Trophoblast cell (in vitro differentiated cells and primary cell): Measurements from ENCODE around the gene TXNRD3.

Experiments
- DNase-seq, 2 donors: peaks; one replicate each; pipeline ENCODE4 v3.0.0-alpha.2; 2016
- H2AFZ ChIP-seq: 2 replicates; pipeline ENCODE4 v1.6.1; 2013; ENCODE audit warnings: low read length, moderate library complexity, mild to moderate bottlenecking; ENCODE audit not compliant: insufficient read depth, poor library complexity
- H2AK5ac ChIP-seq: 2 replicates; pipeline ENCODE4 v1.6.1; 2013; ENCODE audit warnings: mild to moderate bottlenecking, low read length
- H2BK120ac ChIP-seq: 2 replicates; pipeline ENCODE4 v1.6.1; 2013; ENCODE audit warnings: low read length, mild to moderate bottlenecking, moderate library complexity; ENCODE audit not compliant: insufficient read depth, poor library complexity
- H2BK12ac ChIP-seq: 2 replicates; pipeline ENCODE4 v1.6.1; 2013; ENCODE audit warnings: mild to moderate bottlenecking, low read length, moderate library complexity
- H2BK5ac ChIP-seq: 2 replicates; pipeline ENCODE4 v1.6.1; 2013; ENCODE audit warnings: low read length, low read depth, moderate library complexity, mild to moderate bottlenecking; ENCODE audit not compliant: poor library complexity
- H3K14ac ChIP-seq: 2 replicates; pipeline ENCODE4 v1.6.1; 2013; ENCODE audit warnings: mild to moderate bottlenecking, low read length
- H3K18ac ChIP-seq: 2 replicates; pipeline ENCODE4 v1.6.1; 2013; ENCODE audit warnings: mild to moderate bottlenecking, low read length
- H3K23ac ChIP-seq: 2 replicates; pipeline ENCODE4 v1.6.1; 2013; ENCODE audit warnings: low read length
- H3K27ac ChIP-seq: 2 replicates; pipeline ENCODE4 v1.5.1; 2013; ENCODE audit warnings: low read depth, mild to moderate bottlenecking, inconsistent platforms, low read length, moderate library complexity
- H3K27me3 ChIP-seq: 2 replicates; pipeline ENCODE4 v1.6.1; 2013; ENCODE audit warnings: inconsistent platforms, mild to moderate bottlenecking, low read length, moderate library complexity; ENCODE audit not compliant: insufficient read depth
- H3K36me3 ChIP-seq, 2 experiments: 1 replicate in 1 of 2; 2 replicates in 1 of 2; pipeline ENCODE4 v1.6.1; 2013; ENCODE audit warnings: low read length in 2 of 2, mild to moderate bottlenecking in 2 of 2, moderate library complexity in 1 of 2; ENCODE audit not compliant: insufficient read depth in 2 of 2, control insufficient read depth in 1 of 2
- H3K4ac ChIP-seq: 2 replicates; pipeline ENCODE4 v1.6.1; 2013; ENCODE audit warnings: low read depth, mild to moderate bottlenecking, low read length, moderate library complexity
- H3K4me1 ChIP-seq, 2 experiments: 1 replicate in 1 of 2; 2 replicates in 1 of 2; pipeline ENCODE4 v1.6.1; 2013; ENCODE audit warnings: low read length in 2 of 2, mild to moderate bottlenecking in 2 of 2, moderate library complexity in 1 of 2; ENCODE audit not compliant: insufficient read depth in 2 of 2, control insufficient read depth in 1 of 2
- H3K4me2 ChIP-seq: 2 replicates; pipeline ENCODE4 v1.6.1; 2013; ENCODE audit warnings: inconsistent platforms, mild to moderate bottlenecking, low read length, moderate library complexity
- H3K4me3 ChIP-seq: 2 replicates; pipeline ENCODE4 v1.5.1; 2013; ENCODE audit warnings: mild to moderate bottlenecking, low read depth, low read length, inconsistent platforms
- H3K79me1 ChIP-seq: one replicate; pipeline ENCODE4 v1.6.1; 2013; ENCODE audit warnings: low read length
- H3K79me2 ChIP-seq: 2 replicates; pipeline ENCODE4 v1.6.1; 2013; ENCODE audit warnings: low read length, mild to moderate bottlenecking; ENCODE audit not compliant: control insufficient read depth, insufficient read depth, poor library complexity
- H3K9ac ChIP-seq: 2 replicates; pipeline ENCODE4 v1.6.1; 2013; ENCODE audit warnings: mild to moderate bottlenecking, low read length
- H3K9me3 ChIP-seq: 2 replicates; pipeline ENCODE4 v1.6.1; 2013; ENCODE audit warnings: low read depth, mild to moderate bottlenecking, control low read depth, inconsistent platforms, low read length; ENCODE audit not compliant: insufficient read depth
- H4K12ac ChIP-seq: 2 replicates; pipeline ENCODE4 v1.6.1; 2013; ENCODE audit warnings: low read depth, mild to moderate bottlenecking, low read length, moderate library complexity
- H4K8ac ChIP-seq: 2 replicates; pipeline ENCODE4 v1.6.1; 2013; ENCODE audit warnings: low read depth, mild to moderate bottlenecking, low read length, moderate library complexity
- H4K91ac ChIP-seq: one replicate; pipeline ENCODE4 v1.6.1; 2013; ENCODE audit warnings: low read depth, mild to moderate bottlenecking, low read length, moderate library complexity
- WGBS: extraction: QIAGEN DNeasy Blood & Tissue Kit; methylation state at CpG from one replicate; pipeline ENCODE4 v1.1.7; 2013; ENCODE audit warnings: missing lambda C conversion rate; ENCODE audit not compliant: insufficient read length, insufficient coverage; ENCODE audit errors: extremely low coverage; 5-methylcytosine and 5-hydroxymethylcytosine counted together

The TXNRD3 gene

DNA sequence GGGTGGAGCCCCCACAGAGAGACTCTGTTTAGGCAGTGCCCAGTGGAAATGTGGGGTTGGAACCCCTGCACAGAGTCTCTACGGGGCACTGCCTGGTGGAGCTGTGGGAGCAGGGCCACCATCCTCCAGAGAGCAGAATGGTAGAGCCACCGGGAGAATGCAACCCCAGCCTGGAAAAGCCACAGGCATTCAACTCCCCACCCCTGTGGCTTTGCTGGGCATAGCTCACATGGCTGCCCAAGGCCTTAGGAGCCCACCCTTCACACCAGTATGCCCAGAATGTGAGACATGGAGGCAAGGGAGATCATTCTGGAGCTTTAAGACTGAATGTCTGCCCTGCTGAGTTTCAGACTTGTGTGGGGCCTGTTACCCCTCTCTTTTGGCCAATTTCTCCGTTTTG is 30.1 kb upstream of the TXNRD3 start:
- no peak overlapping the region for H2BK5ac ChIP-seq
- no CpG with 5 or more reads among the region's 3 CpGs for WGBS
- no peak overlapping the region for H4K8ac ChIP-seq
- no peak overlapping the region for H3K14ac ChIP-seq
- H2BK120ac ChIP-seq: no peak overlapping the region
- H3K36me3 ChIP-seq: no peaks in the 10 kb centered on the region
- H4K91ac ChIP-seq: no peak overlapping the region
- no peaks in the 10 kb centered on the region for H3K79me1 ChIP-seq
- H3K27me3 ChIP-seq: no peaks in the 10 kb centered on the region
- no peak overlapping the region for H3K23ac ChIP-seq
- H3K9ac ChIP-seq: no peak overlapping the region
- no peak overlapping the region for H2BK12ac ChIP-seq
- no peak overlapping the region for H4K12ac ChIP-seq
- H3K79me2 ChIP-seq: no peaks in the 10 kb centered on the region
- H3K4me2 ChIP-seq: no peak overlapping the region
- no peak overlapping the region for H3K4ac ChIP-seq
- H2AK5ac ChIP-seq: no peak overlapping the region
- no peak overlapping the region for H3K27ac ChIP-seq
- peaks cover 3 to 4% of the 10 kb centered on the region in 2 experiments for H3K4me1 ChIP-seq
- no peak for DNase-seq
- H2AFZ ChIP-seq: no peak overlapping the region
- no peak overlapping the region for H3K18ac ChIP-seq
- no peak overlapping the region for H3K4me3 ChIP-seq
- H3K9me3 ChIP-seq: no peaks in the 10 kb centered on the region

DNA sequence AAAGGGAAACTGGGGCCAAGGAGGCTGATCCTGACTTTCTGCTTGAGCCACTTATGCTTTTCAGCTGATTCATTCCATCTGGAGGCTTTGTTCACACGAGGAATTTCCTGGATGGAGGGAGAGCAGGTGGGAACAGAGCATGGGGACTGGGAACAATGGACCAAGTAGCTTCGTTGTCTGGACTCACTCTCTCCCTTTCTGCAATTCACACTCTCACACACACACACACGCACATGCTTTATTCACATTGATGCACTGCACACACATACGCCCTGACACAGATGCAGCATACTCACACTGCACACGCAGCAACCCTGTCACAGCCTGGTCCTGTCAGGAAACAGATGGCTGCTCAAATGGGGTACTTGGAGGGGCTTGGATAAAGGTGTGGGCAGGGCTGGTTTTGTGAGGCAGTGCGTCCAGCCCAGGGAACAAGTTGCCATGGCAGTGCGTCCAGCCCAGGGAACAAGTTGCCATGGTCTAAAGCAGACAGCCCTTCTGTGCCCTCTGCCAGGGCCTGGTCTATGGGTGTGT is 29.4 kb upstream of the TXNRD3 start:
- Histone ChIP-seq H3K4me1 (peaks cover 3 to 4% of the 10 kb centered on the region in 2 experiments), H2BK12ac (no peak overlapping the region), H3K23ac (no peak overlapping the region), H4K8ac (no peak overlapping the region), H3K4me3 (no peak overlapping the region), H3K79me1 (no peaks in the 10 kb centered on the region), H3K36me3 (no peaks in the 10 kb centered on the region), H3K27ac (no peak overlapping the region), H4K91ac (no peak overlapping the region), H2AK5ac (no peak overlapping the region), H3K4ac (no peak overlapping the region), H2AFZ (no peak overlapping the region), H2BK120ac (no peak overlapping the region), H3K18ac (no peak overlapping the region), H3K9me3 (no peaks in the 10 kb centered on the region), H3K9ac (no peak overlapping the region), H4K12ac (no peak overlapping the region), H3K4me2 (no peak overlapping the region), H3K14ac (no peak overlapping the region), H3K79me2 (no peaks in the 10 kb centered on the region), H2BK5ac (no peak overlapping the region), H3K27me3 (no peaks in the 10 kb centered on the region)
- no peak for DNase-seq
- WGBS: no CpG with 5 or more reads among the region's 7 CpGs

DNA sequence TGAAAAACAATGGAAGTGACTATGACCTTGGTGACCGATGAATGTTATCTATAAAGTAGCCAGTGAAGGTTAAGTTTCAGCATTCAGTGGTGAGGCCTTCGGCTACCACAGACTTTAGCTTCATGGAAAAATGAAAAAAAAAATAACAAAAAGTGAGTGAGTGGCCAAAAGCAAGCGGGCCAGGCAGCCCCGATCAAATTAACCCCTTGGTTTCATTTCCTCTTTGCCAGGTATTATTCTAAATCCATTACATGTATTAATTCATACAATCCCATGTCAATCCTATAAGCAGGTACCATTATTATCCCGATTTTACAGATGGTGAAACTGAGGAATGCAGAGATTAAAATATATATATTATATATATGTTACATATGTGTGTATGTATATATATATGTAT is 28.1 kb upstream of the TXNRD3 start:
- no peak for DNase-seq

DNA sequence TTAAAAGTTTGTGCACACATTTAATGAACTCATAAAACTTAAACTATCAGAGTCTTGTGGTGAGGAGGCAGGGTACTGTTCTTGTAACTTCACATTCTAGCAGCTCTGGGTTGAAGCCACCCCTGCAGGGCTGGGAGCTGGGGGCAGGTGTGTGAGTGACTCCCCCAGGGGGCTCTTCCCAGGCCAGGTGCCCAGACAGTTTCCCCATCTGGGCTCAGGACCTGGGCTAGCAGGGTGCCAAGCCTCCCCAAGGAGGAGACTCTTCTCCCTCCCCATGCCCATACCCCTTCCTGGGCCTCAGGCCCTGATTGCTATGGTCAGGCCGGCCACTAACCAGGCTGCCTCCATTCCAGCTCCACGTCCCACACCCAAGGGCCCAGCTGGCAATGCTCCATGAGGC is 27.1 kb upstream of the TXNRD3 start:
- H3K9me3 ChIP-seq: no peaks in the 10 kb centered on the region
- H2BK5ac ChIP-seq: no peak overlapping the region
- no peak overlapping the region for H3K4ac ChIP-seq
- no peak overlapping the region for H3K18ac ChIP-seq
- H3K4me3 ChIP-seq: no peak overlapping the region
- no peak overlapping the region for H4K12ac ChIP-seq
- H2BK12ac ChIP-seq: no peak overlapping the region
- no peaks in the 10 kb centered on the region for H3K36me3 ChIP-seq
- H4K91ac ChIP-seq: no peak overlapping the region
- no peak for DNase-seq
- H3K4me1 ChIP-seq: peaks cover 3 to 4% of the 10 kb centered on the region in 2 experiments
- no peaks in the 10 kb centered on the region for H3K27me3 ChIP-seq
- H3K27ac ChIP-seq: no peak overlapping the region
- H3K14ac ChIP-seq: no peak overlapping the region
- no peak overlapping the region for H3K4me2 ChIP-seq
- no peak overlapping the region for H3K9ac ChIP-seq
- no peak overlapping the region for H2BK120ac ChIP-seq
- H3K79me1 ChIP-seq: no peaks in the 10 kb centered on the region
- no peaks in the 10 kb centered on the region for H3K79me2 ChIP-seq
- no peak overlapping the region for H2AFZ ChIP-seq
- no peak overlapping the region for H2AK5ac ChIP-seq
- no peak overlapping the region for H4K8ac ChIP-seq
- no CpG with 5 or more reads among the region's 2 CpGs for WGBS
- no peak overlapping the region for H3K23ac ChIP-seq

More for the DNA sequence above, 28.1 kb upstream of the TXNRD3 start:
- H2BK5ac ChIP-seq: no peak overlapping the region
- H3K14ac ChIP-seq: no peak overlapping the region
- no peak overlapping the region for H2AK5ac ChIP-seq
- no peak overlapping the region for H4K91ac ChIP-seq
- H3K4ac ChIP-seq: no peak overlapping the region
- no peaks in the 10 kb centered on the region for H3K79me2 ChIP-seq
- H3K79me1 ChIP-seq: no peaks in the 10 kb centered on the region
- no peaks in the 10 kb centered on the region for H3K9me3 ChIP-seq
- H3K27ac ChIP-seq: no peak overlapping the region
- H3K27me3 ChIP-seq: no peaks in the 10 kb centered on the region
- H2BK12ac ChIP-seq: no peak overlapping the region
- no peak overlapping the region for H3K4me3 ChIP-seq
- WGBS: no CpG with 5 or more reads among the region's 5 CpGs
- H3K4me1 ChIP-seq: peaks cover 3 to 4% of the 10 kb centered on the region in 2 experiments
- no peak overlapping the region for H3K4me2 ChIP-seq
- H3K36me3 ChIP-seq: no peaks in the 10 kb centered on the region
- H3K18ac ChIP-seq: no peak overlapping the region
- no peak overlapping the region for H4K8ac ChIP-seq
- H2AFZ ChIP-seq: no peak overlapping the region
- no peak overlapping the region for H2BK120ac ChIP-seq
- H4K12ac ChIP-seq: no peak overlapping the region
- H3K9ac ChIP-seq: no peak overlapping the region
- no peak overlapping the region for H3K23ac ChIP-seq
